Peyer's patch (tissue), 4 donors: ENCODE results near the gene GPR183. TPM values are rescaled to one million over a fixed set of nuclear protein-coding genes. Genes with fewer than 3 reads are reported as not detected.

Experiments used
- DNase-seq, 3 donors: peaks; one replicate each; pipeline ENCODE4 v3.0.0-alpha.2; 2017 to 2019
- H3K27ac ChIP-seq, 4 donors: fragments of 200-600 bp; sonication (generic); one replicate each; pipeline ENCODE4 v1.5.1; 2016 to 2019
- H3K27me3 ChIP-seq, 2 donors: fragments of 200-600 bp; sonication (generic); one replicate each; pipeline ENCODE4 v1.5.1; 2019
- H3K36me3 ChIP-seq, 3 donors: fragments of 200-600 bp; sonication (generic); one replicate each; pipeline ENCODE4 v1.5.1; 2016 to 2019
- H3K4me1 ChIP-seq, 4 donors: fragments of 200-600 bp; sonication (generic); one replicate each; pipeline ENCODE4 v1.5.1; 2016 to 2019
- H3K4me3 ChIP-seq, 4 donors: fragments of 200-600 bp; sonication (generic); 1 replicate in 3 of 4; 2 replicates in 1 of 4; pipeline ENCODE4 v1.5.1; 2016 to 2019; ENCODE audit warnings: mild to moderate bottlenecking in 1 of 4
- H3K9me3 ChIP-seq, 4 donors: fragments of 200-600 bp; sonication (generic); one replicate each; pipeline ENCODE4 v1.5.1; 2016 to 2019; ENCODE audit warnings: mild to moderate bottlenecking in 1 of 4
- CTCF ChIP-seq, 6 experiments: fragments of 450-650 bp in 4 of 6; fragments of 200-600 bp in 2 of 6; sonication (generic) in 1 of 6; IDR thresholded peaks; one replicate each; pipeline ENCODE4 v1.5.1; 2017 to 2019; ENCODE audit warnings: antibody characterized with exemption in 6 of 6, mild to moderate bottlenecking in 3 of 6, moderate library complexity in 1 of 6
- POLR2A ChIP-seq, 2 donors: fragments of 450-650 bp; IDR thresholded peaks; one replicate each; pipeline ENCODE4 v1.5.1; 2017; ENCODE audit warnings: antibody characterized with exemption in 2 of 2, mild to moderate bottlenecking in 2 of 2, moderate library complexity in 2 of 2
- total RNA-seq, 4 donors: library from RNA; depleted of rRNA; stranded (reverse); fragments of >200 nt; gene quantifications; one replicate each; pipeline ENCODE4 v1.1.0, GENCODE V29; 2016

GPR183 gene
- total RNA-seq, 4 donors from 2014 or later: 1.1 to 24.8 (median 3.9) TPM

- DNase-seq: no peak
- Histone ChIP-seq H3K9me3 (no peaks in the 10 kb centered on the region), H3K4me1 (peaks cover 0 to 28% (median 11%) of the 10 kb centered on the region in 4 donors), H3K27ac (no peak overlapping the region), H3K36me3 (no peaks in the 10 kb centered on the region), H3K27me3 (no peaks in the 10 kb centered on the region), H3K4me3 (no peak overlapping the region)
- TF ChIP-seq POLR2A (IDR thresholded peaks at IDR 0.05) (no peak), CTCF (IDR thresholded peaks at IDR 0.05) (no peak)
Observed at GRCh38 chr13:99290894-99291293, 16.3 kb downstream of the GPR183 start.

- TF ChIP-seq CTCF (IDR thresholded peaks at IDR 0.05) (no peak), POLR2A (IDR thresholded peaks at IDR 0.05) (no peak)
- no peaks in the 10 kb centered on the region for H3K9me3 ChIP-seq
- no peaks in the 10 kb centered on the region for H3K27me3 ChIP-seq
- peaks cover 0 to 28% (median 14%) of the 10 kb centered on the region in 4 donors for H3K4me1 ChIP-seq
- no peak for DNase-seq
- no peaks in the 10 kb centered on the region for H3K36me3 ChIP-seq
- H3K4me3 ChIP-seq: no peak overlapping the region
- H3K27ac ChIP-seq: no peak overlapping the region
Observed at GRCh38 chr13:99289674-99290337, 17.4 kb downstream of the GPR183 start.

- H3K4me1 ChIP-seq: peaks cover 0 to 26% (median 12%) of the 10 kb centered on the region in 4 donors
- H3K27ac ChIP-seq: peak overlapping the region in 1 of 4 donors; percentile 21
- H3K9me3 ChIP-seq: no peaks in the 10 kb centered on the region
- no peaks in the 10 kb centered on the region for H3K36me3 ChIP-seq
- no peak overlapping the region for H3K4me3 ChIP-seq
- TF ChIP-seq POLR2A (IDR thresholded peaks at IDR 0.05): no peak
- TF ChIP-seq CTCF (IDR thresholded peaks at IDR 0.05): no peak
- DNase-seq: no peak
- no peaks in the 10 kb centered on the region for H3K27me3 ChIP-seq
Observed at GRCh38 chr13:99289271-99289670, 17.9 kb downstream of the GPR183 start.

- Histone ChIP-seq H3K4me1 (peaks cover 0 to 31% (median 12%) of the 10 kb centered on the region in 4 donors), H3K27me3 (no peaks in the 10 kb centered on the region), H3K4me3 (no peak overlapping the region), H3K27ac (peak overlapping the region; percentile 6 to 43 (median 18)), H3K36me3 (no peaks in the 10 kb centered on the region), H3K9me3 (no peaks in the 10 kb centered on the region)
- peak in 1 of 3 donors; percentile 42 for DNase-seq
- TF ChIP-seq CTCF (IDR thresholded peaks at IDR 0.05) (no peak), POLR2A (IDR thresholded peaks at IDR 0.05) (no peak)
Observed at GRCh38 chr13:99288089-99288488, 19.1 kb downstream of the GPR183 start.

GRCh38 chr13:99287551-99287950, 19.6 kb downstream of the GPR183 start:
- no peaks in the 10 kb centered on the region for H3K27me3 ChIP-seq
- H3K27ac ChIP-seq: peak overlapping the region in 3 of 4 donors; percentile 6 to 25 (median 12)
- TF ChIP-seq CTCF (IDR thresholded peaks at IDR 0.05) (no peak), POLR2A (IDR thresholded peaks at IDR 0.05) (no peak)
- H3K4me1 ChIP-seq: peaks cover 0 to 37% (median 15%) of the 10 kb centered on the region in 4 donors
- DNase-seq: no peak
- H3K9me3 ChIP-seq: no peaks in the 10 kb centered on the region
- no peak overlapping the region for H3K4me3 ChIP-seq
- no peaks in the 10 kb centered on the region for H3K36me3 ChIP-seq
